ENCODE measurements around the gene TOPAZ1. TPM values are rescaled to one million over a fixed set of nuclear protein-coding genes. Genes with fewer than 3 reads are reported as not detected.

Gene TOPAZ1
- total and polyA plus RNA-seq, 9 of the 15 experiments (the other 6 are each of a cell fraction or from before 2014, with no cell fraction given) = 0.01 TPM; not detected in 8

- TF ChIP-seq ZBTB33 (CRISPR knock-in tag; IDR thresholded peaks at IDR 0.05) (no peak), PCBP2 (IDR thresholded peaks at IDR 0.05; ENCODE audit: low read depth, low read length, poor library complexity, severe bottlenecking) (no peak), SRSF1 (IDR thresholded peaks at IDR 0.05; ENCODE audit: low read depth, low read length) (no peak), ZC3H8 (IDR thresholded peaks at IDR 0.05) (no peak), RBM15 (IDR thresholded peaks at IDR 0.05; ENCODE audit: insufficient read depth, low read length) (no peak), MECOM (CRISPR knock-in tag; IDR thresholded peaks at IDR 0.05) (no peak; the same call in 1 of the 2 replicates), RHOXF2B (CRISPR knock-in tag; conservative IDR thresholded peaks at IDR 0.05) (no peak), ZSCAN29 (IDR thresholded peaks at IDR 0.05) (no peak), TBP (optimal IDR thresholded peaks at IDR 0.05; ENCODE audit: low read depth, low read length) (peak; percentile 49), SFPQ (IDR thresholded peaks at IDR 0.05; ENCODE audit: low read depth, low read length) (no peak), CHCHD3 (CRISPR knock-in tag; IDR thresholded peaks at IDR 0.05) (no peak), ZNF830 (CRISPR knock-in tag; IDR thresholded peaks at IDR 0.05) (no peak), TCF3 (CRISPR knock-in tag; IDR thresholded peaks at IDR 0.05) (0 out of 2 replicates have a peak, but pooled peaks have one; percentile 23), ZNF561 (CRISPR knock-in tag; conservative IDR thresholded peaks at IDR 0.05) (no peak), DNMT1 (IDR thresholded peaks at IDR 0.05) (no peak), GATAD2A (IDR thresholded peaks at IDR 0.05) (0 out of 2 replicates have a peak, but pooled peaks have one; percentile 32), LCOR (CRISPR knock-in tag; IDR thresholded peaks at IDR 0.05) (peak; percentile 10; the same call in 1 of the 2 replicates), TEAD2 (tag; IDR thresholded peaks at IDR 0.05) (no peak), ZBTB9 (CRISPR knock-in tag; IDR thresholded peaks at IDR 0.05) (no peak; the same call in 1 of the 2 replicates), SIRT6 (IDR thresholded peaks at IDR 0.05; ENCODE audit: low read depth, low read length) (no peak), SREBF1 (IDR thresholded peaks at IDR 0.05; ENCODE audit: borderline replicate concordance, low read depth, low read length) (no peak), BRD9 (IDR thresholded peaks at IDR 0.05; ENCODE audit: low read depth, partially characterized antibody) (peak; percentile 22), ZBED1 (IDR thresholded peaks at IDR 0.05) (no peak), CBX3 (IDR thresholded peaks at IDR 0.05; ENCODE audit: borderline replicate concordance in 1 of 2, low read length in 2 of 2) (no peak)
Measured at GRCh38 chr3:44236485-44236908, 5.2 kb upstream of the TOPAZ1 start (continued).

Measured in K562 (cell line).